B cell (primary cell): Measurements from ENCODE around the gene CKMT1B. TPM values are rescaled to one million over a fixed set of nuclear protein-coding genes. Genes with fewer than 3 reads are reported as not detected.
"Not testable (repeated sequence)": the region's sequence is repeated elsewhere in the genome, so short reads cannot be mapped to it uniquely, and the experiment has no call there.

Experiments used
- ATAC-seq: fragments of 200-7000 bp; cut with Tn5 transposase; one replicate; pipeline ENCODE4 v1.10.0; 2021; ENCODE audit warnings: low read depth, mild to moderate bottlenecking, moderate number of reproducible peaks, moderate library complexity
- CTCF ChIA-PET: fragments of 350-600 bp; sonication (Branson Sonifier 250); formaldehyde crosslinking; loops from one replicate; lab custom pipeline; 2021; ENCODE audit warnings: antibody characterized with exemption, inconsistent platforms; lab: Charles Lee
- POLR2A ChIA-PET: fragments of 350-600 bp; sonication (Branson Sonifier 250); formaldehyde crosslinking; loops from one replicate; lab custom pipeline; 2021; ENCODE audit warnings: antibody characterized with exemption; lab: Charles Lee
- DNase-seq: peaks from one replicate; pipeline ENCODE4 v3.0.0; 2013
- H2AFZ ChIP-seq: 2 replicates; pipeline ENCODE4 v1.6.1; 2012; ENCODE audit warnings: mild to moderate bottlenecking, low read depth, low read length; ENCODE audit not compliant: insufficient read depth, poor library complexity, severe bottlenecking
- H3K27ac ChIP-seq, 2 donors: 1 replicate in 1 of 2; 2 replicates in 1 of 2; pipeline ENCODE4 v1.5.1; 2012 to 2013; ENCODE audit warnings: low read length in 2 of 2, mild to moderate bottlenecking in 2 of 2, moderate library complexity in 1 of 2
- H3K27me3 ChIP-seq, 4 experiments: fragments of 200-600 bp in 1 of 4; sonication (generic) in 1 of 4; replicated peaks in 1 of 4; 1 replicate in 2 of 4; 2 replicates in 2 of 4; pipeline versions ENCODE4 v1.6.1 to v1.7.0; 2013 to 2016; ENCODE audit warnings: low read length in 3 of 4, mild to moderate bottlenecking in 2 of 4, mixed read lengths in 1 of 4, moderate library complexity in 1 of 4; ENCODE audit not compliant: insufficient read depth in 4 of 4, control insufficient read depth in 3 of 4; ENCODE audit errors: control extremely low read depth in 1 of 4
- H3K36me3 ChIP-seq, 2 experiments: replicated peaks in 1 of 2; 1 replicate in 1 of 2; 2 replicates in 1 of 2; pipeline versions ENCODE4 v1.6.1 to v1.7.1; 2013; ENCODE audit warnings: low read length in 1 of 2; ENCODE audit not compliant: insufficient read depth in 2 of 2, control insufficient read depth in 1 of 2; ENCODE audit errors: control extremely low read depth in 1 of 2, extremely low read depth in 1 of 2
- H3K4me1 ChIP-seq, 2 donors: fragments of 200-600 bp in 1 of 2; sonication (generic) in 1 of 2; 1 replicate in 1 of 2; 2 replicates in 1 of 2; pipeline versions ENCODE4 v1.5.1 to v1.6.1; 2013 to 2017; ENCODE audit warnings: low read length in 2 of 2; ENCODE audit not compliant: control insufficient read depth in 2 of 2, insufficient read depth in 2 of 2
- H3K4me2 ChIP-seq: replicated peaks from 2 replicates; pipeline ENCODE3; 2012; ENCODE audit warnings: mild to moderate bottlenecking, low read depth, low read length; ENCODE audit not compliant: poor library complexity, severe bottlenecking
- H3K4me3 ChIP-seq, 5 experiments: fragments of 200-600 bp in 1 of 5; sonication (generic) in 1 of 5; 1 replicate in 3 of 5; 2 replicates in 2 of 5; pipeline versions ENCODE4 v1.5.1 to v1.7.0; 2011 to 2016; ENCODE audit warnings: low read length in 4 of 5, mild to moderate bottlenecking in 4 of 5, low read depth in 2 of 5, control low read depth in 1 of 5, moderate library complexity in 1 of 5; ENCODE audit not compliant: insufficient read depth in 1 of 5; ENCODE audit errors: control extremely low read depth in 1 of 5, extremely low read depth in 1 of 5
- H3K79me2 ChIP-seq: fragments of 200-600 bp; sonication (generic); one replicate; pipeline ENCODE4 v1.6.0; 2016; ENCODE audit warnings: low read length; ENCODE audit not compliant: control insufficient read depth, insufficient read depth
- H3K9ac ChIP-seq: fragments of 200-600 bp; sonication (generic); 2 replicates; pipeline ENCODE4 v1.6.1; 2017; ENCODE audit warnings: mild to moderate bottlenecking, low read length, moderate library complexity
- H3K9me3 ChIP-seq, 3 donors: one replicate each; pipeline versions ENCODE4 v1.6.1 to v1.7.1; 2013; ENCODE audit warnings: low read length in 2 of 3; ENCODE audit not compliant: control insufficient read depth in 2 of 3, insufficient read depth in 1 of 3; ENCODE audit errors: control extremely low read depth in 1 of 3
- H4K20me1 ChIP-seq: 2 replicates; pipeline ENCODE4 v1.6.0; 2012; ENCODE audit warnings: mild to moderate bottlenecking, low read length; ENCODE audit not compliant: insufficient read depth, control insufficient read depth, poor library complexity, severe bottlenecking
- H3K27ac Mint-ChIP-seq: one replicate; pipeline ENCODE4 v1.8.0; 2021; ENCODE audit warnings: mixed read lengths
- H3K27me3 Mint-ChIP-seq: one replicate; pipeline ENCODE4 v1.8.0; 2021; ENCODE audit warnings: mixed read lengths
- H3K4me1 Mint-ChIP-seq: one replicate; pipeline ENCODE4 v1.8.0; 2021; ENCODE audit warnings: mixed read lengths
- H3K4me3 Mint-ChIP-seq: one replicate; pipeline ENCODE4 v1.8.0; 2021; ENCODE audit warnings: mixed read lengths
- H3K9me3 Mint-ChIP-seq: one replicate; pipeline ENCODE4 v1.8.0; 2022; ENCODE audit warnings: mixed read lengths; ENCODE audit not compliant: insufficient read depth
- EZH2 ChIP-seq: IDR thresholded peaks from 2 replicates; pipeline ENCODE4 v1.6.1; 2012; ENCODE audit warnings: borderline replicate concordance, low read depth, mild to moderate bottlenecking, moderate library complexity, low read length; ENCODE audit not compliant: insufficient read depth, poor library complexity, severe bottlenecking
- WGBS: methylation state at CpG from one replicate; pipeline ENCODE4 v1.1.5; 2013; ENCODE audit warnings: missing lambda C conversion rate; ENCODE audit not compliant: insufficient coverage; 5-methylcytosine and 5-hydroxymethylcytosine counted together
- intact Hi-C: fragments of 100-400 bp; cut with micrococcal nuclease; formaldehyde crosslinking; loops from one replicate; pipeline ENCODE4 v1.10.0; 2022
- polyA minus RNA-seq: library from RNA; depleted of rRNA, polyadenylated mRNA; stranded (reverse); fragments of >200 nt; gene quantifications from 2 replicates; pipeline ENCODE4 v1.2.3, GENCODE V29; 2012
- polyA plus RNA-seq: library from polyadenylated mRNA; depleted of rRNA; stranded (reverse); fragments of >200 nt; gene quantifications from 2 replicates; pipeline ENCODE4 v1.2.3, GENCODE V29; 2012
- total RNA-seq, 2 donors: library from RNA; stranded (reverse); fragments of 120-200 nt in 1 of 2; gene quantifications; 1 replicate in 1 of 2; 2 replicates in 1 of 2; pipeline versions ENCODE4 v1.2.3 to v1.2.4, GENCODE V29; 2013 to 2022
- TF ChIP-seq, protein P1 (sequence below): fragments of 200-600 bp; IDR thresholded peaks from one replicate; pipeline ENCODE4 v1.8.0; 2022; ENCODE audit warnings: antibody characterized with exemption, mild to moderate bottlenecking

CKMT1B gene
- not detected in 2 replicates for total RNA-seq
- total RNA-seq (2013), result not detected
- not detected in 2 replicates for polyA plus RNA-seq
- polyA minus RNA-seq, result not detected in 2 replicates

DNA sequence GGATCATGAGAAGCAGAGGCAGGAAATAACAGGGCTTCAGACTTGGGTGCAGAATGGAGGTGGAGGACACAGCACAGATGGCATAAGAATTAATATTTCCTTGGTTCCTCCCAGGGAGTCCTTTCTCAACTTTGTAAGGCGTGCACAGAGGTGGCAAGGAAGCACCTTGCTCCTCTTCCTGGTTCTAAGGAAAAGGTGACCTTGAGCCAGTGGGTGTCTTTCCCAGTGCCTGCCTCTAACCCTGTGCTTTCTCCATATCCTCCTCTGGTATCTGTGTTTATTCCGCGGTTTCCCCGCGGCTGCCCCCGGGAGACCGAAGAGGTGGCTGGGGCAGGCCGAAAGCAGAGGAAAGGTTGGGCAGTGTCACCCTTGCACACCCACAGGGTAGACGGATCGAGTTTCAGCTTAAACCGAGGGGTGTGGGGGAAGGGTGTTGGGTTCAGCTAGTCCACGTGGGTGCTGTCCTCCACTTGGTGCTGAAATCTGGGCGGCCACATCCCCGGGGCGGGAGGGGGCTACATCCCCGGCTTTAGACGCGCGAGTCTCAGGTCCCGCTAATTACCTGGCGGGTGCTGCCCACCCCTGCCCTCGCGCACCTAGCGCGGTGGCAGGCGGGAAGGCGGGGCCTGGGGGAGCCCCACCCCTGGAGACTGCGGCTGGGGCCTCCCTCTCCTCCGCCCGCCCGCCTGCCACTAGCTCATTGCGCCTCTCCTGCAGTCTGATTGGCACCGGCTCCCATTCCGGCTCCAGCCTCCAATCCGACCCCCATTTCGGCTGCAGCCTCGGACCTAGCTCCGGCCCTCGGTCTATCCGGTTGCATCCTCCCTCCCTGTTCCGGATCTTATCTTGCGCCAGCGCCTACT is at the start of gene CKMT1B:
CKMT1B (plus strand) TSS at position 700 of the 863 bp plus-strand sequence. CDS start 192 bp downstream, outside the sequence.
- H3K9me3 Mint-ChIP-seq, H3K9ac ChIP-seq, H3K27me3 ChIP-seq, H3K4me1 ChIP-seq, H3K27ac ChIP-seq, H3K36me3 ChIP-seq, H3K9me3 ChIP-seq, ATAC-seq, H3K27ac Mint-ChIP-seq, H4K20me1 ChIP-seq, H3K4me2 ChIP-seq, H2AFZ ChIP-seq, intact Hi-C loops, DNase-seq, POLR2A ChIA-PET, H3K4me3 Mint-ChIP-seq, H3K4me3 ChIP-seq, H3K79me2 ChIP-seq, H3K4me1 Mint-ChIP-seq, CTCF ChIA-PET: not testable (repeated sequence)
- H3K27me3 Mint-ChIP-seq, result peaks cover 16% of the 10 kb centered on the region
- WGBS, result no CpG with 5 or more reads among the region's 43 CpGs

DNA sequence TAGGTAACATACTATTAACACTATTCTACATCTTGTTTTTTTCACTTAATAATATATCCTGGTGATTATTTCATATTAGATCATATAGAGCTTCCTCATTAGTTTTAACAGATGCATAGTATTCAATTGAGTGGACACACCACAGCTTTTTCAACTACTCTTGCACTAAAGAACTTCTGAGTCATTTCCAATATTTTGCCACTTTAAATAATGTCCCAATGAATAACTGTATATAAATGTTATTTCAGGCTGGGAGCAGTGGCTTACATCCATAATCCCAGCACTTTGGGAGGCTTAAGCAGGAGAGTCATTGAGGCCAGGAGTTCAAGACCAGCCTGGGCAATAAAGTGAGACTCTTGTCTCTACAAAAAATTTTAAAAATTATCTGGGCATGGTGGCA is 49.6 kb upstream of the CKMT1B start:
- H3K9ac ChIP-seq, result no peak overlapping the region

More for the DNA sequence above, 49.6 kb upstream of the CKMT1B start:
- no peak for DNase-seq
- H3K4me3 Mint-ChIP-seq, result no peak overlapping the region
- Histone ChIP-seq H3K27ac (no peak overlapping the region), H3K4me1 (no peaks in the 10 kb centered on the region), H3K4me2 (no peak overlapping the region), H3K9me3 (peaks cover 0 to 3% (median 2%) of the 10 kb centered on the region in 3 donors), H3K27me3 (no peaks in the 10 kb centered on the region), H3K79me2 (no peaks in the 10 kb centered on the region), H2AFZ (no peak overlapping the region), H3K36me3 (peaks cover 0 to 4% of the 10 kb centered on the region in 2 experiments), H3K4me3 (no peak overlapping the region), H4K20me1 (no peaks in the 10 kb centered on the region)
- H3K9me3 Mint-ChIP-seq, result no peaks in the 10 kb centered on the region
- H3K27ac Mint-ChIP-seq, result no peak overlapping the region
- TF ChIP-seq, protein P1, sequence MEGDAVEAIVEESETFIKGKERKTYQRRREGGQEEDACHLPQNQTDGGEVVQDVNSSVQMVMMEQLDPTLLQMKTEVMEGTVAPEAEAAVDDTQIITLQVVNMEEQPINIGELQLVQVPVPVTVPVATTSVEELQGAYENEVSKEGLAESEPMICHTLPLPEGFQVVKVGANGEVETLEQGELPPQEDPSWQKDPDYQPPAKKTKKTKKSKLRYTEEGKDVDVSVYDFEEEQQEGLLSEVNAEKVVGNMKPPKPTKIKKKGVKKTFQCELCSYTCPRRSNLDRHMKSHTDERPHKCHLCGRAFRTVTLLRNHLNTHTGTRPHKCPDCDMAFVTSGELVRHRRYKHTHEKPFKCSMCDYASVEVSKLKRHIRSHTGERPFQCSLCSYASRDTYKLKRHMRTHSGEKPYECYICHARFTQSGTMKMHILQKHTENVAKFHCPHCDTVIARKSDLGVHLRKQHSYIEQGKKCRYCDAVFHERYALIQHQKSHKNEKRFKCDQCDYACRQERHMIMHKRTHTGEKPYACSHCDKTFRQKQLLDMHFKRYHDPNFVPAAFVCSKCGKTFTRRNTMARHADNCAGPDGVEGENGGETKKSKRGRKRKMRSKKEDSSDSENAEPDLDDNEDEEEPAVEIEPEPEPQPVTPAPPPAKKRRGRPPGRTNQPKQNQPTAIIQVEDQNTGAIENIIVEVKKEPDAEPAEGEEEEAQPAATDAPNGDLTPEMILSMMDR, result no peak
- no peak for TF ChIP-seq EZH2
- intact Hi-C loops, result no loop called here
- ChIA-PET POLR2A (no interaction called here), CTCF (no interaction called here)
- ATAC-seq, result no peak
- no peaks in the 10 kb centered on the region for H3K27me3 Mint-ChIP-seq
- no peaks in the 10 kb centered on the region for H3K4me1 Mint-ChIP-seq
